T follicular helper cell (primary cell): Measurements from ENCODE around the gene ITM2C.
A peak's percentile ranks its signal among the peaks of the same experiment; 100 is the strongest.

Experiments
- DNase-seq: peaks from one replicate; pipeline ENCODE4 v3.0.0-alpha.2; 2020; ENCODE audit warnings: low read depth
- total RNA-seq, 2 experiments: gene quantifications; one replicate each; lab custom pipeline; 2026; lab: John Stamatoyannopoulos, UW

ITM2C gene, protein sequence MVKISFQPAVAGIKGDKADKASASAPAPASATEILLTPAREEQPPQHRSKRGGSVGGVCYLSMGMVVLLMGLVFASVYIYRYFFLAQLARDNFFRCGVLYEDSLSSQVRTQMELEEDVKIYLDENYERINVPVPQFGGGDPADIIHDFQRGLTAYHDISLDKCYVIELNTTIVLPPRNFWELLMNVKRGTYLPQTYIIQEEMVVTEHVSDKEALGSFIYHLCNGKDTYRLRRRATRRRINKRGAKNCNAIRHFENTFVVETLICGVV
- 27.0 to 33.1 reads per million in 2 experiments for total RNA-seq

DNA sequence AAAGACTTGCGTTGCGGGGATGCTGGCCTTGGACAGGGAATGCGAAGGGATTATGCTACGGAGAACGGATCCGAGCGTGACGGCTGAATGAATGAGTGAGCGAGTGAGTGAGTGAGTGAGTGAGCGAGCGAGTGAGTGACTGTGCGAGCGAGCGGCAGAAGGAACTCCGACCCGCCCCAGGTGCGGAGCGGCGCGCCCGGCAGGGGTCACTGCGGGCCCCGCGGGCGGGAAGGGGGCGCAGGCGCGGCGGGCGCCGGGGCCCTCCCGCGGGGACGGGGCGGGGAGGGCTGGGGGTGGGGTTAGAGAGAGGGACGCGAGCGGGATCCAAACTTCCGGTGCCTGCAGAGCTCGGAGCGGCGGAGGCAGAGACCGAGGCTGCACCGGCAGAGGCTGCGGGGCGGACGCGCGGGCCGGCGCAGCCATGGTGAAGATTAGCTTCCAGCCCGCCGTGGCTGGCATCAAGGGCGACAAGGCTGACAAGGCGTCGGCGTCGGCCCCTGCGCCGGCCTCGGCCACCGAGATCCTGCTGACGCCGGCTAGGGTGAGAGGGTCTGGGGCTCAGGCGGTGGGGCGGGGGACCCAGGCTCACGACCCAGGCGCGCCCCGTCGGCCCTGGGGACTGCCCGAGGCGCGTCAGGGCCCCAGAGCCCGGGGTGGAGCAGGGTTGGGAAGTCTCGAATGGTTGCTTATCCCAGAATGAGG lies at the start of gene ITM2C:
TSS of gene ITM2C (plus strand) at position 338 of the 702 bp plus-strand sequence. CDS start at position 422, 84 bp downstream.
- DNase-seq = peak; percentile 69

DNA sequence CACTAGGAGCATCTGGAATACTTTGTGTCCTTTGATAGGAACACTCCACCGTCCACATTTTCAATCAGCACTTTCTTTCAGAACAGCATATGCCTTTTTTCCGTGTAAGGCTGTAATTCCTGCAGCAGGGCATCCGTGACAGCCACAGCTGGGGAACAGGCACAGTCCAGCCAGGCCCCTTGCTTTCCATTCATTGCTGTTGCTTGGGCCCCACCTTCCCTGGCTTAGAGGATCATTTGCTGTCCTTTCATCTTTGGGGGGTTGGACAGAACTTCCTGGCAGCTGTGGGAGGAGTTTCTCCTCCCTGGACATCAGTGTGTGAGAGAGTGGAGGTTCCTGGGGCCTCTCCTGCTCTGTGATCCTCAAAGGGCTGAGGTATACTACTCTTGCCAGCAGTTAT lies 49.7 kb upstream of the ITM2C start:
- no peak for DNase-seq

DNA sequence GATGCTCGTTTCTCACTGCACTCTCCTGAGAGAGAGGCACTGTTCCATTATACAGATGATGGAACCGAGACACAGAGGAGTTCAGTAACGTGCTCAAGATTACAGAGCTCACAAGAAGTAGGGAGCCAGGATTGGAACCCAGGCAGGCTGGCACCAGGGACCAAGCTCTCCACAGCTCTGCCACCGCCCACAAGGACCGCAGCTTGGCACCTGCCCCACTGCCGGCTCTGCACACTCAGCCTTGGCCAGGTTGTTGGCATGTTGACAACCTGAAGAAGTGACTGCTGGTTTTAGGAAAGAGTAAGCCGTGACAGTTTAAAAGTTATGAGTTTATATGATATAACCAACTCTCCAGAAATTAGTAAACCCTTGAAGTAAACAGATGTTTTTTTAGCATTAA lies 48.0 kb upstream of the ITM2C start:
- no peak for DNase-seq

DNA sequence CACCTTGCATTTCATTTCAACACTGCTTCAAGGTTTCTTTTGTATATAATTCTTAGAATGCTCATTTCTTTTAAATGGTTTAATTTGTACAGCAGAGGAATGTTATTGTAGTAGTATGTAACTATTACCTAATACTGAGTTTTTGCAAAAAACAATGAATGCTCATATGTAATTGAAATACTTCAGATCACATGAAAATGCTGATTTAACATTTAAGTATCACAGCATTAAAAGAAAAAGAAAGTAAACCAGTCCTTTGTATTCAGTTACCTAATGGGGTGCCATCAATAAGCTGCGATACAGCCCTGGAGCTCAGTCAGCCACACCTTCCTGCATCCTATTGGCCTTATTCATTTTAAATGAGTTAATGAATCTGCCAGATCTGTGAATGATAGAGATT lies 45.3 kb upstream of the ITM2C start:
- DNase-seq = no peak

DNA sequence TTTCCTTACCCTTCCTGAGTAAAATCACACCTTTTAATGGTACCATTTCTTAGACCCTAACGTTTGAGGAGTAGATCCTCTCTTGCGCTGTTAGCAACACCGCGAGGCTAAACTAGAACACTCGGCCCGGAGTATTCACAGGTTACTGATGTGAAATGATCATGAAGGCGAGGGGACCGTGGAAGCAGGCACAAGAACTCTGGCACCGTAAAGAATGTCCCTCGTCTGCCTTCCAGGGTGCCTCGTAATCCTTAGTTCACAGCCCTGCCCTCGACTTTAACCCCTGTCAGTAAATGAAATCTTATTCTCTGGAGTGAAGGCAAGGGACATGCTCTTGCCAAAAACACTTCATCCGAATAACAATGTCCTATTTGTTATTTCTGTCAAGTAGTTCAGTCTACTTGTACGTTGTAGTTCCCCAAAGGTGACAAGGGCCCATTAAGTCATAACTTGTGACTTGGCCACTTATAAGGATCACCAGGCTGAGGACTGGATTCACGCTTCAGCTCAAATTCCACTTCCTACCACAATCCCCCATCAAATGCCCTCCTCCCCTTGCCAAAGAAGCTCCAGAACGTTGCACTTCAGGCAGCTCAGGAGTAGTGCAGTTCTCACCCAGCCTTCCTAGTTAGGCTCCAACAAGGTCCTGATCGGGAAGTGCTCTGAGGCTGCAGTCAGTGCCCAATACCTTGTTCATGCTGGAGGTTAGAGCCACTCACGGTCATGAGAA lies 43.3 kb upstream of the ITM2C start:
- DNase-seq = no peak

DNA sequence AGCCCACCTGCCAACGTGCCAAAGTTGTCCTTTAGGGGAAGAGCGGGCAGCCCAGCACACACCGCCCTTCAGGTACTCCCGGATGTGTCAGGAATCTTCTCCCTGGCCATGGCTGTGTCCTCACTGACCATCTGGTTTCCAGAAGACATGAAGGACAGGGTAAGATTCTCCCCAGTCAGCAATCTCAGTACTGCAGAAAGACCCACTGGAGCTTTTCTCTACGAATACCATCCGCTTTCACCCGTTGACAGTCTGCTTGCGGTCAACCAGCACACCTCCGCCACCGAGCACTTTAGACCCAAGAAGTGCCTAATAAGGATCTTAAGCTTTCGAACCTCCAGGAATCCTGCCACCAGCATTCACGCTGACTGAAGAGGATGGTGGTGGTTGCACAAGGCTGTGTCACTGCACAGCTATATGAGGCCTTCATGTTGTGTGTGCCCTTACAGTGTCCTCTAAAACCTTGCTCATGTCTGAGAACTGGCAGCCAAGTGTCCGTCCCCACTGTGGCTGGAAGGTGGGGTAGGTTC lies 42.7 kb upstream of the ITM2C start:
- DNase-seq = no peak

DNA sequence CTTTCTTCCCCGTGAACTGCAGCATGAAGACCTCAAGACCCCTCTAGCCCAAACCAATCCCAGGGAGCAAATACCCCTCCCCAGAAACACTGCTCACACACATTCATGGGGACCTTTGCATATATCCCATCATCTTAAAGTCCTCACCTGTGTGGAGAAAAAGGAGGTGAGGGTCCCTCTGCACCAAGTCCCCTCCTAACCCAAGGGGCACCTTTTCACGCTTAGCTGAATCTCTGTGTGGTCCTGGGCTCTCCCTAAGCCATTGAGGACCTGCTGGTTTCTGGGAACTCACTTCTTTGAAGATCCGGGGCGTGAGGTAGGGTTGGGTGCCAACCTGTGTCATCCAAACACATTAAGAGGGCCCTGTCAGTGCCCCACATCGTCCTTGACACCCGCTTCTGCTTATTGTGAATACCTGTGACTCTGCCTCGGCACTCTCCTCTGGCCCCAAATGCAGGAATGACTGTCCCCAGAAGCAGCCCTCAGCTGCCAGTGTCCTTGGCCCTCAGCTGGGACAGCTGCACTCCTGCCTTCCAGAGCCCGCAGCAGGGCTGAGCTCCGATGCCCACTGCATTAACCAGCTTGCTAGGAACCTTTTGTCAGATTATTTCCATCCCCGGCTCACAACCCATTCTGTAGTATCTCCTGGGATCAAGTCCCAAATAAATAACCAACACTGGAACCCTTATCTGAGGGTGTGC lies 41.3 kb upstream of the ITM2C start:
- DNase-seq = no peak

DNA sequence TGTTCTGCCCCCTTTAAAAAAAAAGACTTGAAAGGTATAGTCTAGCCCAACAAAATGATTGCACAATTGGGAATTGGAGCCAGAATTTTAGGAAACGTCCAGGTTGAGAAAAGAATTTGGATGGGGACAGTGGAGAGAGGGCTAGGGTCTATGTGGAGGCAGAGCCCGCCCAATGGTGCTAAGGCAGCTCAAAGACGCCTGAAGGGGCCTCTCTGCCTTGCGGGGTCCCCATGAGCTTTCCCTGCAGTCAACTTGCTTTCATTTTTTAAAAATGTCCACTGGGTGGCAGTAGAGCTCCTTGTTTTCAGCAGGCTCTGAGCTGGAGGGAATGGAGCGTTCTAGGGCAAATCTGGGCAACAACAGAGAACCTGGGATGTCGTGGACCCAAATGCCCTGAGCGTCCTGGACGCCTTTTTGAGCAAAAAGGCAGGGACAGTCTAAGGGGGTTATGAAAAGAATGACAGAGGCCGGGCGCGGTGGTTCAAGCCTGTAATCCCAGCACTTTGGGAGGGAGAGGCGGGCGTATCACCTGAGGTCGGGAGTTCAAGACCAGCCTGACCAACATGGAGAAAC lies 40.2 kb upstream of the ITM2C start:
- peak; percentile 27 for DNase-seq

DNA sequence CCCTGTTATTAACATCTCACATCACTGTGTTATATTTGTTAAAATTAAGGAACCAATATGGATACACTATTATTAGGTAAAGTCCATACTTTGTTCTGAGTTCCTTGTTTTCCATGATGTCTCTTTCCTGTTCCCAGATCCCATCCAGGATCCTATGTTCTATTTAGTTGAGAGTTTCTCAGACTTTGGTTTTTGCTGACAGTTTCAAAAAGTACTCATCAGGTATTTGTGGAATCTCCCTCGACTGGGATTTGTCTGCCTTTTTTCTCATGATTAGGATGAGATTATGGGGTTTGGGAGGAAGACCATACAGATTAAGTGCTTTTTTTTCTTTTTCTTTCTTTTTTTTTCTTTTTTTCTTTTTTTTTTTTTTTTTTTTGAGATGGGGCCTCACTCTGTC lies 39.4 kb upstream of the ITM2C start:
- DNase-seq = no peak

DNA sequence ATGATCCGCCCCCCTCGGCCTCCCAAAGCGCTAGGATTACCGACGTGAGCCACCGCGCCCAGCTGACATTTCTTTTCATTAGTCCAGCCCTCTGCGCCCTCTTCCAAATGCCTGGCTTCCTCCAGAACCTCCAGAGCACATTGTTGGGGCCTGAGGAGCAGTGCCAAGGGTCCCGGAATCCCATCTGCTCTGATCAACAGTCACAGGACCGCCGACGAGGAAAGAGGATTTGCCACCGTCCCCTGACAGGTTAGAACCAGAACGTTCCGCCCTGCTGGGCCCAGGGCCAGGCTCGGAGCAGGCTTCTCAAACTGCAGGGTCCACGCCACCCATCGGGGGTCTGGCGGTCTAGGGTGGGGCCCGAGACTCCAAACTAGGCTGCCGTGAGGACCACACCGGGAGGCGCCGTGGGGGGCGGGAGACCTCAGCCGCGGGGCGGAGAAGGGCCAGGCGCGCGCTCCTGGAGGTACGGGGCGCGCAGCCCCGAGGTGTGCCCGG lies 36.9 kb upstream of the ITM2C start:
- DNase-seq = no peak

DNA sequence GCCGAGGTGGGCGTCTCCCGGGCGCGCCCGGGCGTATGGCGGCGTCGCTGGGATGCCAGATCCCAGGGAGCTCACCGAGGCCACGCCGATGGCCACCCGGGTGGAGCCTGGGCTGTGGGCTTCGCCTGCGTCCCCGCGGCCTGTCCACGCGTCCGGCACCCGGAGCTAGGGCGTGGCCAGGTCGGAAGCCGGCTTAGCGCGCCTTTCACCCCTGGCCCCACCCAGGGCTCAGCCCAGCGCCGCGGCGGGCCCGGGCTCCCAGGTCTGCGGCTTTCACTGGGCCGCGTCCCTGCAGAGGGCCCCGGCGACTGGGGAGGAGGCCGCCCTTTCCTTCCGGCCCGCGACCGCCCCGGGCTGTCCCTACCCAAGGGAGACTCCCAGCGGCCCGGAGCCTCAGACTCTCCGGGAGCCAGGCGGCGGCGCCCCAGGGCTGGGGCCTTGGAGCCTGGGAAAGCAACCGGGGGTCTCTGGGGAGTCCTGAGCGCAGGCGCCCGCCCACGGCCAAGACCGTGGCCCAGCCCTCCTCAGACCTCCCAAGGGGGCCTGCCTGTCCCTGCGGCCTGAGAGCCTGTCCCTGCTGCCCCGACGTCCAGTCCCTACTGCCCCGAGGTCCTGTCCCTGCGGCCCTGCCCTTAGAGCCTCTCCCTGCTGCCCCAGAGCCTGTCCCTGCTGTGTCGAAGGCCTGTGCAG lies 36.3 kb upstream of the ITM2C start:
- DNase-seq = no peak

DNA sequence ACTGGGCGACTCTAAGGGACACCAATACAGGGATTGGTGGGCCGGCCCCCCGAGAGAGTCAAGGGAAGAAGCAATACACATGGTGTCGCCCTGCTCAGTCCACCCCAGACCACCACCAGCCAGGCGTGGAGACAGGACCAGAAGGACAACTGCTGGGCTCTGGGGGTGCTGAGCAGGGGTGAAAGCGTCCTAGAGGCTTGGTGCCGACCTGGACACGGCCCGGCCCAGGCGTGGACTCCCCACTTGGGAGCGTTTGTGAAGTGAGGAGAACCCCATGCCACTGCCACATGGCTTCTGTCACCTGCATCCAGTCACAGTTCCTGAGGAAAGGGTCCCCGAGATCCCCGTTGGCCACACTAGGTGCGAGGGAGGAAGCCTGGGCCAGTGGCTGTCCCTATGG lies 35.4 kb upstream of the ITM2C start:
- no peak for DNase-seq

DNA sequence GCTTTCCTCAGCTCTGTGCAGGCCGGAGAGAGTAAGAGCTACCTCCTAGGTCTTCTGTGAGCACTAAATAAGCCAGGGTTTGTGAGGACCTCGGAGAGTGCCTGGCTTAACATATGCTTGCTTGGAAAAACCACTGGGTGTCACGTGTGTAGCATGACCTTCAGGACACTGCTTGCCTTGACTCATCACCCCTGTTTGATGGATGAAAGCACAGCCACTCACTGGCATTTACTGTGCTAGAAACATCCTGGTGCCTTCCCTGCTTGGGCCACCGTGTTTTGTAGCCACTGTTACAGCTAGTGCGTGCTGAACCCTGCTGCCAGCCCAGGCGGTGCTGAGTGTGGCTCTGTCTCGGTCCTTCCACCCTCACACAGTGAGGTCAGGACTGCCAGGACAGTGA lies 34.8 kb upstream of the ITM2C start:
- DNase-seq = no peak

DNA sequence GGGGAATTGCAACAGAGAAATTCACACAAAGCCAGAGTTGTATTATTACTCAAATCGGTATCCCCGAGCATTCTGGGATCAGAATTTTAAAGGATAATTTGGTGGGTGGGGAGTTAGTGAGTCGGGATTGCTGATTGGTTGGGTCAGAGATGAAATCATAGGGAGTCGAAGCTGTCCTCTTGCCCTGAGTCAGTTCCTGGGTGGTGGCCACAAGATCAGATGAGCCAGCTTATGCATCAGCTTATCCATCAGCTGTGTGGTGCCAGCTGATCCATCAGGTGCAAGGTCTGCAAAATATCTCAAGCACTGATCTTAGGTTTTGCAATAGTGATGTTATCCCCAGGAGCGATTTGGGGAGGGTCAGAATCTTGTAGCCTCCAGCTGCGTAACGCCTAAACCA lies 34.3 kb upstream of the ITM2C start:
- DNase-seq = no peak

DNA sequence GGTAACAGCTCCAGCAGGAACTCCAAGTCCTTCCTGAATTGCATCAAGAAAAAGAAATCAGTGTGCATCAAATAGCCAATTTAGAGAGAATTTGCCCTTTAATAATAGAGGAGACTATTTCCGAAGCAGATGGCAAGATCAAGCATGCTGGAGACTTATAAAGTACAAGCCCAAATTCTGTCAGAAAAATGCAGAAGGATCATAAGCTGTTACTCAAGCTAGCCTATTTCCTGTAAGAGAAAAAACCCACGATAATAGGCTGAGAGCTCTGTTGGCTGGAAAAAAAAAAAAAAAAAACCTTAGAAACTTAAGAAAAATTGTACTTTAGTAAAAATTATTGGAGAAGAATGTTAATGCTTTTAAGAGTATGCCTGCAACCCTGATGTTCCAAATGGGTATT lies 24.4 kb upstream of the ITM2C start:
- no peak for DNase-seq

DNA sequence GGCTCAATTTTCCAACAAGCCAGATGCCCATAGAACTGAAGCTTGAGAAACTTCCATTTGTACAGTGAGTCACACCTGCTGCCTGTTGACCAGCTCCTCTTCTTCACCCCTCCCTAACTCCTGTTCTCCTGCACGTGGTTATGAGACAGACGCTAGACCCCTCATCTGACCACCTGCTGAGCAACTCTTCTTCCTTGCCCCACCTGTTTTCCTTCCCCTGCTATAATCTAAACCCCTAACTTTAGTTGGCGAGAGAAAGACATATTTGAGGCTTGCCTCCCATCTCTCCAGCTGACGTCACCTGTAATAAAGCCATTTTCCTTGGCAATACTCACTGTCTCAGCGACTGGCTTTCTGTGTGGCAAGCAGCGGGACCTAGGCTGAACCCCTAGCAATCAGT lies 22.3 kb upstream of the ITM2C start:
- no peak for DNase-seq

DNA sequence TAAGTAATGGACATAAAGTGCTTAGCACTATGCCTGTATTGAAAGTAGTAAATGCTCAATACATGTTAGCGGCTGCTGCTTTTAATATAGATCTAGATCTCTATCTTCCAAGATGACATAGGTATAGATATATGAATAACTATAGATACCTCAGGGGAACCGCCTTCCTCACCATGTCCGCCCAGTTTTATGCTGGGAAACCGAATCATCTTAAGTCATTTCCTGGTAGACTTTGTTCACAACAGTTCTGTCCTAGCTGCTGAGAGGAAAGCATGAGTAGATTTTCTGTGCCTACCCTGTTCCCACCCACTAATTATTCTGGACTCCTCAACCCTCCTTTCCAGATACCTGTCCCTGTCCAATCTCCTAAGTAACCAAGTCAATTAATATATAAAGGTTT lies 21.6 kb upstream of the ITM2C start:
- DNase-seq = no peak

DNA sequence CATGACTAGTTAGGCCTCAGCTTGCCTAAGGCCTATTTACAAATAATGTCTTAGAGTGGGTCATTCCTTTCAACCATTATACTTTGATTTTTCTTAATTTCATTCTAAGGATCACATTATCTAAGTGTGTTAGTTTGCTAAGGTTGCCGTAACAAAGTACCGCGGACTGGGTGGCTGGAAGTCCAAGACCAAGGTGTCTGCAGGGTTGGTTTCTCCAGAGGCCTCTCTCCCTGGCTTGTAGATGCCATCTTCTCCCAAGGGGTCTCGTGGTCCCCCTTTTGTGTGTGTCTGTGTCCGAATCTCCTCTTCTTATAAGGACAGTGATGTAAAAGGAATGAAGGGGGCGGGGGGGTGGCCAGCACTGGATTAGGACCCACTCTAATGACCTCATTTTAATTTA lies 18.4 kb upstream of the ITM2C start:
- no peak for DNase-seq

DNA sequence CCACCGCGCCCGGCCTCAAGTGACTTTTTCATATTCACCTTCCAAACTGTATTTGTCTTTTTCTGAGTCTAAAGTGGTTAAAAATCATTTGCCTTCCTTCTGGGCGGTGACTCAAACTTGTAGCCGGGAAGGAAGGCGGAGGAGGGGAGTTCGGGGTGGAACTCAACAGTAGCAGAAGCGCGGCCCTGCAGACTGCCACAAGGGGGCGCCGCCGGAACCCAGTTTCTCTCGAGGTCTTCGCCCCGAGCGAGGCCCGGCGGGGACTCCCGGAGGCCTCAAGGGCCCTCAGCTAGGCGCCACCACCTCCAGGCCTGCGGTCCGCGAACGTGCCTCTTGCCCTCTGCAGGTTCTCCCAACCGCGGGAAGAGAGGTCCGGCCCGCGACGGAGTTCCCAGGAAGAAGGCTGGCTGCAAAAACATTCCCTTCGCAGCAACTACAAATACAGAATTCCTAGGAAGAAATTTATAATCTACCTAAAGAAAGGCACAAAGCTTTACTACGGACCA lies 16.8 kb upstream of the ITM2C start:
- peak; percentile 71 for DNase-seq

DNA sequence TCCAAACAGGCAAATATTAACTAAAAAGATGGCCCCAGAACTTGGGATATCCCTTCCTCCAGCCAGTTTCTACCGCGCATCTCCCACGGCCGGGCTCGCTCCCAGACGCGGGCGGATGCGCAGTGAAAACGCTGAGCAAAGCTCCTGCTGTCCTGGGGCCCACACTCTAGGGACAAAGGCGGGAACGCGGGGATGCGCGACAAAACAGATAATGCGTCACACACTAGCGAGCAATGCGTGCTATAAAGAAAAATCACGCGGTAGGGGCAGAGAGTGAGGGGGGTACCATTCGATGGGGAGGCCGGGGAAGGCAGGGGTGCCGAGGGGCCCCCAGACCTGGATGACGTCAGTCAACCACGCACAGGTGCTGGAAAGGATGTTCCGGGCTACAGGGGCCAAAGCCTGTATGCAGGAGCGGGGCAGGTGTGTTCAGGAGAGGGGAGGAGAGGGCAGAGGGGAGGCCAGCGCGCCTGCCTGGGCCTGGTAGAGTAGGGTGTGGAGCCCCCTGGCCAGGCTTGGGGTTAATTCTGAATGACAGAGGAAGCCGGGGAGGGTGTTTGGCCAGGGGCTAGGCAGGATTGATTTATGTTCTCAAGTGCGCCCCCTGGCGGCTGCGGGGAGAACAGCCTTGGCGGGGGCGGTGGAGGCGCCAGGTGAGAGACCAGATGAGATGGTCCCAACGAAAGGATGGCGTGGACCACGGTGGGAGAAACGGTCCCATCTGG lies 14.9 kb upstream of the ITM2C start:
- peak; percentile 50 for DNase-seq
